DOHH2 (cell line): ENCODE measurements around the gene SF3B1.

Experiments
- EZH2phosphoT487 ChIP-seq: fragments of 200-600 bp; sonication (generic); IDR thresholded peaks from 2 replicates; pipeline ENCODE4 v1.6.1; 2017; ENCODE audit warnings: borderline replicate concordance, mild to moderate bottlenecking, antibody characterized with exemption, low read length, moderate library complexity, mixed read lengths
- TF ChIP-seq, protein P1 (sequence below): fragments of 200-600 bp; sonication (generic); IDR thresholded peaks from one replicate; pipeline ENCODE4 v1.5.1; 2014; ENCODE audit warnings: antibody characterized with exemption, mild to moderate bottlenecking, low read depth, low read length; ENCODE audit not compliant: poor library complexity, severe bottlenecking

DNA sequence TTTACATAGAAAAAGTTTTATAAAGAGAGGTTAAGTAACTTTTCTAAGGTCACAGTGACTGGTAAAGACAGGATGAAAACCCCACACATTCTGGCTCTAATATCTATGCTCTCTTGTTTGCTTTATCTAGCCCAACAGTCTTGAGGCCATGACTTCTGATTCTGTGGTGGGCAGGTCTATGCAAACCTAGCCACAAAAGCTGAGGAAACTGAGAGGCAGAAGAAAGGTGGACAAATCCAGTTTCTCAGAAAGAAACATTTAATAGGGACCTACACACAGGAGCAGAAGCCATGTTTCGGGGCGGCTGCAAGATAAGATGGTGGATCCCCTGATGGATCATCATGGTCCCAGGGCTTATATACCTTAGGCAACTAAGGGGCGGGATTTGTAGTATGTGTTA, 43.0 kb upstream of the SF3B1 start:
- TF ChIP-seq, protein P1, sequence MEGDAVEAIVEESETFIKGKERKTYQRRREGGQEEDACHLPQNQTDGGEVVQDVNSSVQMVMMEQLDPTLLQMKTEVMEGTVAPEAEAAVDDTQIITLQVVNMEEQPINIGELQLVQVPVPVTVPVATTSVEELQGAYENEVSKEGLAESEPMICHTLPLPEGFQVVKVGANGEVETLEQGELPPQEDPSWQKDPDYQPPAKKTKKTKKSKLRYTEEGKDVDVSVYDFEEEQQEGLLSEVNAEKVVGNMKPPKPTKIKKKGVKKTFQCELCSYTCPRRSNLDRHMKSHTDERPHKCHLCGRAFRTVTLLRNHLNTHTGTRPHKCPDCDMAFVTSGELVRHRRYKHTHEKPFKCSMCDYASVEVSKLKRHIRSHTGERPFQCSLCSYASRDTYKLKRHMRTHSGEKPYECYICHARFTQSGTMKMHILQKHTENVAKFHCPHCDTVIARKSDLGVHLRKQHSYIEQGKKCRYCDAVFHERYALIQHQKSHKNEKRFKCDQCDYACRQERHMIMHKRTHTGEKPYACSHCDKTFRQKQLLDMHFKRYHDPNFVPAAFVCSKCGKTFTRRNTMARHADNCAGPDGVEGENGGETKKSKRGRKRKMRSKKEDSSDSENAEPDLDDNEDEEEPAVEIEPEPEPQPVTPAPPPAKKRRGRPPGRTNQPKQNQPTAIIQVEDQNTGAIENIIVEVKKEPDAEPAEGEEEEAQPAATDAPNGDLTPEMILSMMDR = no peak
- TF ChIP-seq EZH2phosphoT487 = no peak
